NCI-H1694 (cell line): ENCODE measurements around the gene THADA.
"Not testable (repeated sequence)": the region's sequence is repeated elsewhere in the genome, so short reads cannot be mapped to it uniquely, and the experiment has no call there.

Experiments used
- DNase-seq: peaks from one replicate; lab custom pipeline; 2025; lab: John Stamatoyannopoulos, UW

Gene THADA

GRCh38 chr2:43594875-43595274, 963 bp downstream of the THADA start:
- no peak for DNase-seq

- DNase-seq, result no peak
Observed at GRCh38 chr2:43593254-43593653, 2.6 kb downstream of the THADA start.

- DNase-seq, result no peak
Observed at GRCh38 chr2:43592443-43592842, 3.4 kb downstream of the THADA start.

- DNase-seq, result no peak
Observed at GRCh38 chr2:43585708-43586107, 10.1 kb downstream of the THADA start.

GRCh38 chr2:43579275-43579981, 16.4 kb downstream of the THADA start:
- no peak for DNase-seq

- DNase-seq, result peak; percentile 14
Observed at GRCh38 chr2:43576981-43577892, 18.6 kb downstream of the THADA start.

- no peak for DNase-seq
Observed at GRCh38 chr2:43572244-43572643, 23.6 kb downstream of the THADA start.

GRCh38 chr2:43569921-43570320, 25.9 kb downstream of the THADA start:
- no peak for DNase-seq

GRCh38 chr2:43568228-43568627, 27.6 kb downstream of the THADA start:
- DNase-seq, result no peak

- DNase-seq, result no peak
Observed at GRCh38 chr2:43566461-43566729, 29.4 kb downstream of the THADA start.

- no peak for DNase-seq
Observed at GRCh38 chr2:43563679-43564078, 32.2 kb downstream of the THADA start.

GRCh38 chr2:43560231-43560547, 35.6 kb downstream of the THADA start:
- DNase-seq, result no peak

GRCh38 chr2:43559391-43560230, 36.2 kb downstream of the THADA start:
- no peak for DNase-seq

GRCh38 chr2:43557196-43557595, 38.6 kb downstream of the THADA start:
- DNase-seq, result no peak

- no peak for DNase-seq
Observed at GRCh38 chr2:43556256-43556655, 39.6 kb downstream of the THADA start.

- no peak for DNase-seq
Observed at GRCh38 chr2:43553341-43553855, 42.4 kb downstream of the THADA start.

GRCh38 chr2:43551990-43552389, 43.8 kb downstream of the THADA start:
- DNase-seq, result no peak

- not testable (repeated sequence) for DNase-seq
Observed at GRCh38 chr2:43548381-43548780, 47.5 kb downstream of the THADA start.

- peak; percentile 52 for DNase-seq
Observed at GRCh38 chr2:43542285-43542933, 53.4 kb downstream of the THADA start.

GRCh38 chr2:43541165-43541564, 54.7 kb downstream of the THADA start:
- DNase-seq, result no peak

GRCh38 chr2:43540021-43540779, 55.6 kb downstream of the THADA start:
- no peak for DNase-seq
